ENCODE measurements around the gene SETBP1. TPM values are rescaled to one million over a fixed set of nuclear protein-coding genes. Genes with fewer than 3 reads are reported as not detected.

SETBP1 gene
- total RNA-seq, 4 donors from 2014 or later = 26.2 to 40.8 (median 33.6) TPM

DNA sequence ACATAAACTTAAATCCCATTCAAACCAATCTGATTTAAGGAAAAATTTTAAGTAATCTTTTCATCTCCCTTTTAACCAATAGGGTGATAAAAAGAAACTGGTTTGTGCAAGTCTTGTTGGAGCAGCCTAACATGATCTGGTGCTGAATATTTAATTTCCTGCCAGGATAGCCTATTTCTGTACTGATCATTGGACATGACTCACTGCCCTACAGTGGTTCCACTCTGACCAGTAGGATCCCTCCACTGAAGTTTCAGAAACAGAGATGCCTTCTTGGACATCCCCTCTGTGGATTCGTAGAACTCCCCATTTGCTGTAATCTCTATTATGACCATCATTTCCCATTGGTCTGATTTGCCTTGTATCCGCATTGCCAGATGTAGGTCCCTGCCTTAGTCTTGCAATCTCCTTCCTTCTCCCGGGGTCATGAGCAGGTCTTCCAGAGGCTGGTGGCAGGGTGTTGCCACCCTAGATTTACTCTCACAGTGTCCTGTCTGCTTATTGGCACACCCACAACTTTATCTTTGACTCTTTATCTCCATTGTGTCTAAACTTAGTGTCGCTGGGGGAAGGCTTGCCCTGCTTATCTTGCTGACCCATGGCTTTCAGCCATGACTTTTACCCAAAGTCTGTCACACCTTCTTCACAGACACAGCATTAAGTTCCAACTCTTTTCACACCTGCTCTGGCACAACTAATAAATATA, 12.3 kb upstream of the SETBP1 start:
- Histone ChIP-seq H3K9me3 (no peaks in the 10 kb centered on the region), H3K27ac (no peak overlapping the region), H3K27me3 (no peaks in the 10 kb centered on the region), H3K4me1 (no peaks in the 10 kb centered on the region), H3K36me3 (no peaks in the 10 kb centered on the region), H3K4me3 (no peak overlapping the region)
- no peak for DNase-seq (ENCODE audit: low spot score in 2 of 2)
- WGBS, 2 donors = 88 to 96% methylated on average over 4 of the region's 4 CpGs
- TF ChIP-seq EP300 (IDR thresholded peaks at IDR 0.05) (no peak), POLR2A (IDR thresholded peaks at IDR 0.05) (no peak)

DNA sequence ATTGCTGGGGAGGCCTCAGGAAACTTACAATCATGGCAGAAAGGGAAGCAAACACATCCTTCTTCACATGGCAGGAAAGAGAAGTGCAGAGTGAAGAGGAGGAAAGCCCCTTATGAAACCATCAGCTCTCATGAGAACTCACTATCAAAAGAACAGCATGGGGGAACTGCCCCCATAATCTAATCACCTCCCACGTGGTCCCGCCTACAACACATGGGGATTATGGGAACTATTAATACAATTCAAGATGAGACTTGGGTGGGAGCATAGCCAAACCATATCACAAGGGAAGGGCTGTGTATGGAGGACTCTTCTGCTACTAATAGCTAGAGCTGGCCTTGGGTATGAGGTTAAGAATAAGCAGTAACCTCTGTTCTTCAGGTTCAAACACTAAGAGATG, 8.8 kb upstream of the SETBP1 start:
- DNase-seq (ENCODE audit: low spot score in 2 of 2) = no peak
- Histone ChIP-seq H3K27ac (no peak overlapping the region), H3K9me3 (no peaks in the 10 kb centered on the region), H3K4me1 (no peaks in the 10 kb centered on the region), H3K4me3 (no peak overlapping the region), H3K36me3 (no peaks in the 10 kb centered on the region), H3K27me3 (no peaks in the 10 kb centered on the region)
- no peak for TF ChIP-seq EP300 (IDR thresholded peaks at IDR 0.05)
- TF ChIP-seq, protein P1, sequence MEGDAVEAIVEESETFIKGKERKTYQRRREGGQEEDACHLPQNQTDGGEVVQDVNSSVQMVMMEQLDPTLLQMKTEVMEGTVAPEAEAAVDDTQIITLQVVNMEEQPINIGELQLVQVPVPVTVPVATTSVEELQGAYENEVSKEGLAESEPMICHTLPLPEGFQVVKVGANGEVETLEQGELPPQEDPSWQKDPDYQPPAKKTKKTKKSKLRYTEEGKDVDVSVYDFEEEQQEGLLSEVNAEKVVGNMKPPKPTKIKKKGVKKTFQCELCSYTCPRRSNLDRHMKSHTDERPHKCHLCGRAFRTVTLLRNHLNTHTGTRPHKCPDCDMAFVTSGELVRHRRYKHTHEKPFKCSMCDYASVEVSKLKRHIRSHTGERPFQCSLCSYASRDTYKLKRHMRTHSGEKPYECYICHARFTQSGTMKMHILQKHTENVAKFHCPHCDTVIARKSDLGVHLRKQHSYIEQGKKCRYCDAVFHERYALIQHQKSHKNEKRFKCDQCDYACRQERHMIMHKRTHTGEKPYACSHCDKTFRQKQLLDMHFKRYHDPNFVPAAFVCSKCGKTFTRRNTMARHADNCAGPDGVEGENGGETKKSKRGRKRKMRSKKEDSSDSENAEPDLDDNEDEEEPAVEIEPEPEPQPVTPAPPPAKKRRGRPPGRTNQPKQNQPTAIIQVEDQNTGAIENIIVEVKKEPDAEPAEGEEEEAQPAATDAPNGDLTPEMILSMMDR (IDR thresholded peaks at IDR 0.05) = no peak
- TF ChIP-seq POLR2A (IDR thresholded peaks at IDR 0.05) = no peak
- WGBS, 2 donors = 81 to 94% methylated on average over 2 of the region's 2 CpGs

DNA sequence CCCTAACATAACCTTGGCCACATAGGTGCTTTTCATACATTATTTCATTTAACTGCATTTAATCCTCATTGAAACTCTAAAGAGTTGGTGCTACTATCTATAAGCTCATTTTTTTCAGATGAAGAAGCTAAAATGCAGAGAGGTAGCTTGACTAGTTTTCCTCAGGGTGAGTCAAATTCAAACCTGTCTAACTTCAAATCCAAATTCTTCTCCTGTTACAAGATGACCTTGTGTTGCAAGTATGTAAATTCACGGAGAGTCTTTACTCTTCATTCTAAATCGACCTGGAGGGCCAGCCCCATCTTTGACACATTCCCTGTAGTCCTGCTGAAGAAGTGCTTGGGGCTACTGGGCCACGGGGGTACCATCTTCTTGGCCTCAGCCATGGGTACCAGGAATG, 8.2 kb upstream of the SETBP1 start:
- 81 to 85% methylated on average over 3 of the region's 3 CpGs for WGBS, 2 donors
- no peak for DNase-seq (ENCODE audit: low spot score in 2 of 2)
- H3K36me3 ChIP-seq = no peaks in the 10 kb centered on the region

DNA sequence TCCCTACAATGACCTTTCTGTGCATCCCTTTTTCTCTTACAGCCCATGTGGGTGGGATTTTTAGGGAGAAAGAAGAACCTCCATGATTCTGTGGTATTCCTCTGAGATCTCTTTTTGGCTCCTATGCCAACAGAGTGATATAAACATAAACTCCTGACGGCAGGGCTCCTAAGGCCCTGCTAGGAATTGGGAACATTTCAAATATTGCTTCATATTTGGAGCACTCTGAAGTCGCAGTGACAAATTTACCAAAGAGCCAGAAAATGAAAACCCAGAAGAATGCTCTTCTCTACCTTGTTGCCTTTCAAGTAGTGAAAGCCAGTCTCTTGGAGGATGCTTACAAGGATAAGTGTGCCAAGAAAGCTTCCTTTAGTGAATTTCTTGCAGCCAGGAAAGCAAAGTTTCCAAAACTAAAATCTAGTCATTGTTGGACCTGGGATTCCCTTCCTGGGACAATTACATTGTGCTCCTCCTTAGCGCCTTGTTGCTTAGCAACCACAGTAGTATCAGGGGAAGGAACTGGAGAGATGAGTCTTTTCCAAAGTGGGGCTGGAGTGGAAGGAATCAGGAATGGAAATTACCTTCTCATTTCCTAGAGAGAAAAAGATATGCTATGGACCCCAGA, 7.3 kb upstream of the SETBP1 start:
- Histone ChIP-seq H3K36me3 (no peaks in the 10 kb centered on the region), H3K27ac (no peak overlapping the region), H3K4me3 (no peak overlapping the region), H3K9me3 (no peaks in the 10 kb centered on the region), H3K4me1 (peaks cover 0 to 4% (median 0%) of the 10 kb centered on the region in 4 donors), H3K27me3 (no peaks in the 10 kb centered on the region)
- TF ChIP-seq POLR2A (IDR thresholded peaks at IDR 0.05) = no peak
- TF ChIP-seq, protein P1 (IDR thresholded peaks at IDR 0.05) = no peak
- 58 to 69% methylated on average over 3 of the region's 3 CpGs for WGBS, 2 donors
- DNase-seq (ENCODE audit: low spot score in 2 of 2) = no peak

More for the DNA sequence above, 8.2 kb upstream of the SETBP1 start:
- Histone ChIP-seq H3K27ac (no peak overlapping the region), H3K9me3 (no peaks in the 10 kb centered on the region), H3K4me1 (no peaks in the 10 kb centered on the region), H3K27me3 (no peaks in the 10 kb centered on the region), H3K4me3 (no peak overlapping the region)
- TF ChIP-seq, protein P1 (IDR thresholded peaks at IDR 0.05) = no peak
- TF ChIP-seq EP300 (IDR thresholded peaks at IDR 0.05) (no peak), POLR2A (IDR thresholded peaks at IDR 0.05) (no peak)

DNA sequence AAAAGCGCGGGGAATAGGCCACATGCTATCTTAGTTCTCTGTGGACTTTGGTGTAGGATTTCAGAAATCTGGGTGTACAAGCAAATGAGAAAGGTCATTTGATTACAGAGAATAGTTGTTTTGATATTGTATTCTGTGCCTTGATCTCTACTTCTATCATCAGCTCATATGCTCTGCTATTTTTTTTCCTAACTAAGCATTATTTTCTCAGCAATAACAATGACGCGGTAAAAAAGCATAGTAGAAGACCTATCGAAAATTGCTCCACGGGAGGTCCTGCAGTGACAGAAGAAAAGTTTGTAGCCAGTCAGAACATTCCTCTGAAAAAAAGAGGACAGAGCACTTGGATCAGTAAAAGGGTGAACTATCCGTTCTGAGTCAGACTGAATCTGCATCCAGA, 2.8 kb upstream of the SETBP1 start:
- 83 to 87% methylated on average over 7 of the region's 7 CpGs for WGBS, 2 donors
- Histone ChIP-seq H3K27ac (no peak overlapping the region), H3K36me3 (no peaks in the 10 kb centered on the region), H3K4me1 (peaks cover 0 to 25% (median 1%) of the 10 kb centered on the region in 4 donors), H3K4me3 (no peak overlapping the region), H3K9me3 (no peaks in the 10 kb centered on the region), H3K27me3 (no peaks in the 10 kb centered on the region)
- no peak for DNase-seq (ENCODE audit: low spot score in 2 of 2)
- TF ChIP-seq POLR2A (IDR thresholded peaks at IDR 0.05) (no peak), EP300 (IDR thresholded peaks at IDR 0.05) (no peak)
- TF ChIP-seq, protein P1 (IDR thresholded peaks at IDR 0.05) = no peak
